Body of pancreas (tissue), 4 donors: ENCODE data around the gene SORCS2.

Experiments used
- POLR2A ChIP-seq, 3 donors: fragments of 450-650 bp; IDR thresholded peaks; one replicate each; pipeline ENCODE4 v1.6.1; 2016; ENCODE audit warnings: antibody characterized with exemption in 3 of 3, mild to moderate bottlenecking in 2 of 3
- TF ChIP-seq, protein P1 (sequence below), 7 experiments: fragments of 450-650 bp in 4 of 7; fragments of 200-600 bp in 3 of 7; sonication (generic) in 3 of 7; IDR thresholded peaks; one replicate each; pipeline ENCODE4 v1.5.1; 2016 to 2019; ENCODE audit warnings: antibody characterized with exemption in 7 of 7

DNA sequence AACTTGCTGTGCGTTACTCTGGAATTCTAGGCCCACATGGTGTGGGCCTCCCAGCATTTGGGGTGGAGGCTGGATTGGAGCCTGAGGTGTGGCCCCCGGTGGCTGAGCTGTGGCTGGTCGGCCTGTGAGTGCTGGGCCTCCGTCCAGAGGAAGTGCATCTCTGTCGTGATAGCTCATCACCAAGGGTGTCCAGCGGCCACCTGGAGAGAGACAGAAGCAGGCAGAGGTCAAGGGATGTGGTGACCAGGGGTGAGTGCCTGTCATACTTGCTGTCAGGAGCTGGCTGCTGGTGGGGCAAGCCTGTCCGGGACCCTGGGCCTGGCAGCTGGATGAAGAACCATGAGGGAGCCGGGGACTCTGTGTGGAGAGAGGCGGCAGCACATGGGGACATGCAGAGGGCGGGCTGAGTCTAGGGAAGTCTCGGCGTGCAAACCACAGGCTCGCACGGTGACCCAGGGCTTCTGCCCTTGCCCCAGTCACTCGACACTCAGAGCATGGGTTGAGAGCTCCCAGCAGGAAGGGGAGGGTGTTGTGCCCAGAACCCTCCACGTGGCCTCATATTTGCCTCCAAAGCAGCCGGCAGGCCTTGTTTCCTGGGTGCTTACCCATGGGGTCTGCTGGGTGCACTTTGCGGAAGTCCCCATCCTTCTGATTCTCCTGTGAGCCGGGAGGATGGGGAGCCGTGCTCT, 6.2 kb downstream of the SORCS2 start:
- TF ChIP-seq, protein P1, sequence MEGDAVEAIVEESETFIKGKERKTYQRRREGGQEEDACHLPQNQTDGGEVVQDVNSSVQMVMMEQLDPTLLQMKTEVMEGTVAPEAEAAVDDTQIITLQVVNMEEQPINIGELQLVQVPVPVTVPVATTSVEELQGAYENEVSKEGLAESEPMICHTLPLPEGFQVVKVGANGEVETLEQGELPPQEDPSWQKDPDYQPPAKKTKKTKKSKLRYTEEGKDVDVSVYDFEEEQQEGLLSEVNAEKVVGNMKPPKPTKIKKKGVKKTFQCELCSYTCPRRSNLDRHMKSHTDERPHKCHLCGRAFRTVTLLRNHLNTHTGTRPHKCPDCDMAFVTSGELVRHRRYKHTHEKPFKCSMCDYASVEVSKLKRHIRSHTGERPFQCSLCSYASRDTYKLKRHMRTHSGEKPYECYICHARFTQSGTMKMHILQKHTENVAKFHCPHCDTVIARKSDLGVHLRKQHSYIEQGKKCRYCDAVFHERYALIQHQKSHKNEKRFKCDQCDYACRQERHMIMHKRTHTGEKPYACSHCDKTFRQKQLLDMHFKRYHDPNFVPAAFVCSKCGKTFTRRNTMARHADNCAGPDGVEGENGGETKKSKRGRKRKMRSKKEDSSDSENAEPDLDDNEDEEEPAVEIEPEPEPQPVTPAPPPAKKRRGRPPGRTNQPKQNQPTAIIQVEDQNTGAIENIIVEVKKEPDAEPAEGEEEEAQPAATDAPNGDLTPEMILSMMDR (IDR thresholded peaks at IDR 0.05), result no peak
- no peak for TF ChIP-seq POLR2A (IDR thresholded peaks at IDR 0.05)
